ENCODE measurements around the gene REXO1.

DNA sequence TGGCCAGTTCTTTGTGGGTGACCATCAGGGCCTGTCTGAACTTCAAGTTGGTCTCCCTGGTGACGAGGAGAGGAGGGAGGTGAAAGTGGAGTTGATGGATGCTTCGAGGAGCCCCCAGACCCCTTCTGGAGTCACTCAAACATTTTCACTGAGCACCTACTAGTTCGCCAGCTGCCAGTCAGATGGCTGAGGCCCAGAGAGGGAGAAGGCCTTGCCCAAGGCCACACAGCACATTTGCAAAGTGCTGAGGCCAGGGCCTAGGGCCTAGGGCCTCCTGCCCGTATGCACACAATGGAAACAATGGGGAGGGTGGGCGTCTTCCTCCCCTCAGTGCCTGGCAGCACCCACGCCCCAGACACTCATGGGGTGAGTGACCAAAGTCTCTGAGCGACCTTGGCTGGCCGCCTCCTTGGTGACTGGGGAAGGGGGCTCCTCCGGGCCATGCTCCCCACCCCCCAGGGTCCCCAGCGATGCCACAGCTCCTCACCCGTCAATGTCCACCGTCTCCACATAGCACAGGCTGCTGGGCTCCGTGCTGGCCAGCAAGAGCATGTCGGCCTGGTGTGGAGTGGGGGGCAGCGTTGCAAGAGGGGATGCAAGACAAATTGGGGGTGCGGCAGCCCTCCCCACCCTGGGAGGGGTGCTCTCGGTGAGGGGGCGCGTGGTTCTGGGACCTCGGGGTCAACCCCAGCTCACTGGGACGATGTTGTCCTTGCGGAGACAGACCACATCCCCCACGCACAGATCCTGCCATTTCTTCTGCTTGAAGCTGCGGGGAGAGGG is 42.7 kb downstream of the REXO1 start:
- TF ChIP-seq, protein P1, sequence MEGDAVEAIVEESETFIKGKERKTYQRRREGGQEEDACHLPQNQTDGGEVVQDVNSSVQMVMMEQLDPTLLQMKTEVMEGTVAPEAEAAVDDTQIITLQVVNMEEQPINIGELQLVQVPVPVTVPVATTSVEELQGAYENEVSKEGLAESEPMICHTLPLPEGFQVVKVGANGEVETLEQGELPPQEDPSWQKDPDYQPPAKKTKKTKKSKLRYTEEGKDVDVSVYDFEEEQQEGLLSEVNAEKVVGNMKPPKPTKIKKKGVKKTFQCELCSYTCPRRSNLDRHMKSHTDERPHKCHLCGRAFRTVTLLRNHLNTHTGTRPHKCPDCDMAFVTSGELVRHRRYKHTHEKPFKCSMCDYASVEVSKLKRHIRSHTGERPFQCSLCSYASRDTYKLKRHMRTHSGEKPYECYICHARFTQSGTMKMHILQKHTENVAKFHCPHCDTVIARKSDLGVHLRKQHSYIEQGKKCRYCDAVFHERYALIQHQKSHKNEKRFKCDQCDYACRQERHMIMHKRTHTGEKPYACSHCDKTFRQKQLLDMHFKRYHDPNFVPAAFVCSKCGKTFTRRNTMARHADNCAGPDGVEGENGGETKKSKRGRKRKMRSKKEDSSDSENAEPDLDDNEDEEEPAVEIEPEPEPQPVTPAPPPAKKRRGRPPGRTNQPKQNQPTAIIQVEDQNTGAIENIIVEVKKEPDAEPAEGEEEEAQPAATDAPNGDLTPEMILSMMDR (IDR thresholded peaks at IDR 0.05): no peak
- no peak for TF ChIP-seq POLR2AphosphoS5 (IDR thresholded peaks at IDR 0.05)
